LNCAP (cell line): Measurements from ENCODE around the gene RABL2A.
"Not testable (repeated sequence)": the region's sequence is repeated elsewhere in the genome, so short reads cannot be mapped to it uniquely, and the experiment has no call there.

Source experiments
- CTCF ChIP-seq: fragments of 450-650 bp; IDR thresholded peaks from 2 replicates; pipeline ENCODE4 v1.5.1; 2017; ENCODE audit warnings: mild to moderate bottlenecking

The RABL2A gene

DNA sequence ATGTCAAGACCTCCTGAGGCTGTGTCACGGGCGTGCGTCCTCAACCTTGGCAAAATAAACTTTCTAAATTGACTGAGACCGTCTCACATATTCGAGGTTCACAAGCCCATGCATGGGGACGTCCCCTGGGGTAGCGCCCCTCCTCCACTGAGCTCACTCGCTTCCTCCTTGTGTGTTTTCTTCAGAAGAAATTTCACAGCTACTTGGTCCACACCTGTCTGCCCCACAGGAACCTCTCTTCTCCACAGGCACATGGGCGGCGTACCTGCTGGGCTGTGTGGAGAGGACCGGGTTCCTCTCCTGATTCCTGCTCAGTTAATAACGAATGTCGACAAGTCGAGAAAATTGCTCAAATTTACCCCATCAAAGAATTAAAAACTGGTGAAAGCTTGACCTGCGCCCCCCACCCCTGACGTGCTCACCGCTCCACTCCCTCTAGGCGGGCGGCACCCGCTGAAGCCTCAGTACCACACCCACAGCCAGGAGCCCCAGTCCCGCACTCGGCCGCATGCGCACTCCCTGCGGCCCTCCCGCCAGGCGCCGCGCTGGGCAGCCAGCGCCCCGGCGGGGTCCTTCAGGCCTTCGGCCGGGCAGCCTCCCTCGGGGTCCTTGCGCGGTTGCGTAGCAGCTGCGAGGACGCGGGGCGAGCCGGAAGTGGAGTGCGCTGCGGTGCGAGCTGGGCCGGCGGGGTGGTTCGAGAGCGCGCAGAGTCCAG is at the start of gene RABL2A:
Gene RABL2A, plus strand, starts transcription at position 651 of the 715 bp plus-strand sequence. CDS start 1,341 bp downstream, outside the sequence.
- not testable (repeated sequence) for TF ChIP-seq CTCF

DNA sequence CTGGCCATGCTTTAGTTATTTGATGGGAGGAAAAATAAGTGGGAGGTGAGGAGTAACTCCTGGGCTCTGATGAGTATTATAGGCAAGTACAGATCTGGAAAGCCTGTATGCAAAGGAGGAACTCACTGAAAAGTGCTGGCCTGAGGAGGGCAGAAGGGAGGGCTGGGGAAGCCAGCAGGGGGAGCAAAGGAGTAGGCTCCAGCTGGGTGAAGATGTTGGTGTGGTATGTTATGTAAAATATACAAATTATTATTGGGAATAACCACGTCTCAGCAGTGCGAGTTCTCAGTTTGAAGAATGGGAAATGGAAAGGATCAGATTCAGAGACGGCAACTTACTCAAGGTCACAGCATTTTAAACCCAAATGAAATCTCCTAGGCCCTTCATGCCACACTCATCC is 39.9 kb upstream of the RABL2A start:
- peak; percentile 58 for TF ChIP-seq CTCF

DNA sequence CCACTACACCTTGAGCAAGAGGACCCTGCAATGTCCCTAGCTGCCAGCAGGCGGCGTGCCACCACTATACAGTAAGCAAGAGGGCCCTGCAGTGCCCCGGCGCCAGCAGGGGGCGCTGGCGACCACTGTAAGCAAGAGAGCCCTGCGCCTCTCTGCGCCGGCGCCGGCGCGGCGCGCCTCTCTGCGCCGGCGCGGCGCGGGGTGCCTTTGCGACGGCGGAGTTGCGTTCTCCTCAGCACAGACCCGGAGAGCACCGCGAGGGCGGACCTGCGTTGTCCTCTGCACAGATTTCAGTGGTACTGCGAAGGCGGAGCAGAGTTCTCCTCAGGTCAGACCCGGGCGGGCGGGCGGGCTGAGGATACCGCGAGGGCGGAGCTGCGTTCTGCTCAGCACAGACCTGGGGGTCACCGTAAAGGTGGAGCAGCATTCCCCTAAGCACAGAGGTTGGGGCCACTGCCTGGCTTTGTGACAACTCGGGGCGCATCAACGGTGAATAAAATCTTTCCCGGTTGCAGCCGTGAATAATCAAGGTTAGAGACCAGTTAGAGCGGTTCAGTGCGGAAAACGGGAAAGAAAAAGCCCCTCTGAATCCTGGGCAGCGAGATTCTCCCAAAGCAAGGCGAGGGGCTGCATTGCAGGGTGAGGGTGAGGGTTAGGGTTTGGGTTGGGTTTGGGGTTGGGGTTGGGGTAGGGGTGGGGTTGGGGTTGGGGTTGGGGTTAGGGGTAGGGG is 24.9 kb upstream of the RABL2A start:
- TF ChIP-seq CTCF, result peak; percentile 67

DNA sequence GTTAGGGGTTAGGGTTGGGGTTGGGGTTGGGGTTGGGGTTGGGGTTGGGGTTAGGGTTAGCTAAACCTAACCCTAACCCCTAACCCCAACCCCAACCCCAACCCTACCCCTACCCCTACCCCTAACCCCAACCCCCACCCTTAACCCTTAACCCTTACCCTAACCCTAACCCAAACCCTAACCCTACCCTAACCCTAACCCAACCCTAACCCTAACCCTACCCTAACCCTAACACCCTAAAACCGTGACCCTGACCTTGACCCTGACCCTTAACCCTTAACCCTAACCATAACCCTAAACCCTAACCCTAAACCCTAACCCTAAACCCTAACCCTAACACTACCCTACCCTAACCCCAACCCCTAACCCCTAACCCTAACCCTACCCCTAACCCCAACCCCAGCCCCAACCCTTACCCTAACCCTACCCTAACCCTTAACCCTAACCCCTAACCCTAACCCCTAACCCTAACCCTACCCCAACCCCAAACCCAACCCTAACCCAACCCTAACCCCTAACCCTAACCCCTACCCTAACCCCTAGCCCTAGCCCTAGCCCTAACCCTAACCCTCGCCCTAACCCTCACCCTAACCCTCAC is 24.1 kb upstream of the RABL2A start:
- TF ChIP-seq CTCF, result no peak

DNA sequence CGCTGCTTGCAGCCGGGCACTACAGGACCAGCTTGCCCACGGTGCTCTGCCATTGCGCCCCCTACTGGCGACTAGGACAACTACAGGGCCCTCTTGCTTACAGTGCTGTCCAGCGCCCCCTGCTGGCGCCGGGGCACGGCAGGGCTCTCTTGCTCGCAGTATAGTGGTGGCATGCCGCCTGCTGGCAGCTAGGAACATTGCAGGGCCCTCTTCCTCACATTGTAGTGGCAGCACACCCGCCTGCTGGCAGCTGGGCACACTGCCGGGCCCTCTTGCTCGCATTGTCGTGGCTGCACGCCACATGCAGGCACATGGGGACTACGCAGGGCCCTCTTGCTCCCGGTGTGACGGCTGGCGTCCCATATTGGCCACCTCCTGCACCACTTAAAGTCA is 23.0 kb upstream of the RABL2A start:
- peak; percentile 94 for TF ChIP-seq CTCF

DNA sequence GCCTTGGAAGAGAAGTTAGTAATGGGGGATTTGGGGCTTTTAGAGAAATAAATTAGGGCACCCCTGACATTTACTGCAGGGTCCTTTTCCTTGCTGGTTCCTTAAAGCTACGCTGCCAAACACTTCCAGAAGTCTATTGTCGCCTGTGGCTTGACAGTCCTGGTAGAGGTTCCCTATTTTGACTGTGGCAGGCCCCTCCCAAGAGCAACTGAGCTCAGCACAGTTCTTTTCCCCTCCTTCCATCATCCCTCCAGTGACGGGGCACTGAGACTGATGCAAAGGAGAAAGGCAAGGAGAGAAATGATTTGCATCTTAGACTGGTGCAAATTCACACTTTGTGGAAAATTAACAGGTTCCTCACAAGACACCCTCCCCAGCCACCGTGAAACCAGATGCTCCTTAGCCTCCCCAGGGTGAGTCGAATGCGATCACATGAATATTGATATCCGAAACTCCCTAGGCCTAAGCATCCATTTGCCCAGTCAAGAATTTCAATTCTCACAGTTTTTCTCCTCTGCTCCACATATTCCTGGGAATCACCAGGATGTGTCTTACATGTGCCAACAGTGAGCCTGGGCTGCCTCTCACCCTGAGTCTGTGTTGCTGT is 45.4 kb downstream of the RABL2A start:
- TF ChIP-seq CTCF, result no peak

- no peak for TF ChIP-seq CTCF
Observed at GRCh38 chr2:113675875-113676274, 48.8 kb downstream of the RABL2A start.
